ENCODE data around the gene TRIM62. TPM values are rescaled to one million over a fixed set of nuclear protein-coding genes. Genes with fewer than 3 reads are reported as not detected.

Gene TRIM62
- 16.9 and 17.6 TPM in 2 replicates for total RNA-seq (2014; rRNA removed; shearing (Covaris generic))

- H3K27me3 ChIP-seq, result no peaks in the 10 kb centered on the region
- peak; percentile 96 to 97 for DNase-seq
- peak within 1 kb of the TSS; percentile 87 for H3K4me3 ChIP-seq
- peak within 1 kb of the TSS; percentile 78 for H3K27ac ChIP-seq
- peaks cover 6% of the 10 kb centered on the region; the same call in 1 of the 2 replicates for H3K36me3 ChIP-seq
- peaks cover 37% of the 10 kb centered on the region for H3K4me1 ChIP-seq
- no peaks in the 10 kb centered on the region for H3K9me3 ChIP-seq (replicated peaks)
These were observed at the start of gene TRIM62 for GRCh38 chr1:33181921-33182341. Gene TRIM62 (minus strand): TSS chr1:33182043. CDS start chr1:33181432, 611 bp downstream.

GRCh38 chr1:33231166-33231565 lies 49.3 kb upstream of the TRIM62 start:
- no peaks in the 10 kb centered on the region for H3K9me3 ChIP-seq (replicated peaks)
- no peak overlapping the region for H3K4me3 ChIP-seq
- no peaks in the 10 kb centered on the region for H3K27me3 ChIP-seq
- no peaks in the 10 kb centered on the region for H3K36me3 ChIP-seq
- H3K27ac ChIP-seq, result no peak overlapping the region
- peaks cover 15% of the 10 kb centered on the region for H3K4me1 ChIP-seq
- DNase-seq, result no peak

- H3K9me3 ChIP-seq (replicated peaks), result peaks cover 3% of the 10 kb centered on the region; the same call in 1 of the 2 replicates
- no peak overlapping the region for H3K27ac ChIP-seq
- peaks cover 1% of the 10 kb centered on the region for H3K4me1 ChIP-seq
- no peak overlapping the region for H3K4me3 ChIP-seq
- H3K36me3 ChIP-seq, result no peaks in the 10 kb centered on the region
- no peaks in the 10 kb centered on the region for H3K27me3 ChIP-seq
- DNase-seq, result peak in 1 of 2 experiments; percentile 48
These were observed 47.2 kb upstream of the TRIM62 start for GRCh38 chr1:33228935-33229487.

- DNase-seq, result no peak
- Histone ChIP-seq H3K4me3 (no peak overlapping the region), H3K4me1 (peaks cover 11% of the 10 kb centered on the region), H3K9me3 (replicated peaks) (peaks cover 7% of the 10 kb centered on the region), H3K36me3 (no peaks in the 10 kb centered on the region), H3K27ac (no peak overlapping the region), H3K27me3 (no peaks in the 10 kb centered on the region)
These were observed 43.7 kb upstream of the TRIM62 start for GRCh38 chr1:33225586-33225985.

- no peak for DNase-seq
- H3K27me3 ChIP-seq, result no peaks in the 10 kb centered on the region
- H3K9me3 ChIP-seq (replicated peaks), result peaks cover 7% of the 10 kb centered on the region
- peaks cover 24% of the 10 kb centered on the region for H3K4me1 ChIP-seq
- no peak overlapping the region for H3K27ac ChIP-seq
- H3K4me3 ChIP-seq, result no peak overlapping the region
- no peaks in the 10 kb centered on the region for H3K36me3 ChIP-seq
These were observed 42.4 kb upstream of the TRIM62 start for GRCh38 chr1:33224166-33224707.

- DNase-seq, result no peak
- no peak overlapping the region for H3K4me3 ChIP-seq
- H3K27me3 ChIP-seq, result no peaks in the 10 kb centered on the region
- peaks cover 24% of the 10 kb centered on the region for H3K4me1 ChIP-seq
- H3K27ac ChIP-seq, result no peak overlapping the region
- H3K36me3 ChIP-seq, result no peaks in the 10 kb centered on the region
- peaks cover 7% of the 10 kb centered on the region for H3K9me3 ChIP-seq (replicated peaks)
These were observed 40.5 kb upstream of the TRIM62 start for GRCh38 chr1:33222381-33222780.

- H3K27ac ChIP-seq, result no peak overlapping the region
- H3K27me3 ChIP-seq, result no peaks in the 10 kb centered on the region
- peaks cover 24% of the 10 kb centered on the region for H3K4me1 ChIP-seq
- peaks cover 7% of the 10 kb centered on the region for H3K9me3 ChIP-seq (replicated peaks)
- DNase-seq, result no peak
- no peaks in the 10 kb centered on the region for H3K36me3 ChIP-seq
- no peak overlapping the region for H3K4me3 ChIP-seq
These were observed 39.5 kb upstream of the TRIM62 start for GRCh38 chr1:33221385-33221758.

GRCh38 chr1:33220676-33221384 lies 39.0 kb upstream of the TRIM62 start:
- peaks cover 24% of the 10 kb centered on the region for H3K4me1 ChIP-seq
- DNase-seq, result peak; percentile 76 to 87
- no peaks in the 10 kb centered on the region for H3K36me3 ChIP-seq
- no peak overlapping the region for H3K27ac ChIP-seq
- H3K4me3 ChIP-seq, result no peak overlapping the region
- H3K27me3 ChIP-seq, result no peaks in the 10 kb centered on the region
- H3K9me3 ChIP-seq (replicated peaks), result peaks cover 7% of the 10 kb centered on the region

- Histone ChIP-seq H3K27me3 (no peaks in the 10 kb centered on the region), H3K9me3 (replicated peaks) (peaks cover 6% of the 10 kb centered on the region), H3K4me3 (no peak overlapping the region), H3K36me3 (no peaks in the 10 kb centered on the region), H3K27ac (peak overlapping the region; percentile 7; the same call in 1 of the 2 replicates), H3K4me1 (peaks cover 24% of the 10 kb centered on the region)
- peak; percentile 66 to 71 for DNase-seq
These were observed 38.2 kb upstream of the TRIM62 start for GRCh38 chr1:33219886-33220661.

GRCh38 chr1:33211972-33212371 lies 30.1 kb upstream of the TRIM62 start:
- Histone ChIP-seq H3K9me3 (replicated peaks) (peaks cover 3% of the 10 kb centered on the region; the same call in 1 of the 2 replicates), H3K27ac (no peak overlapping the region), H3K4me1 (no peaks in the 10 kb centered on the region), H3K36me3 (no peaks in the 10 kb centered on the region), H3K27me3 (no peaks in the 10 kb centered on the region), H3K4me3 (no peak overlapping the region)
- no peak for DNase-seq

GRCh38 chr1:33206340-33206739 lies 24.5 kb upstream of the TRIM62 start:
- Histone ChIP-seq H3K27me3 (no peaks in the 10 kb centered on the region; the same call in 1 of the 2 replicates), H3K9me3 (replicated peaks) (no peaks in the 10 kb centered on the region), H3K36me3 (no peaks in the 10 kb centered on the region), H3K4me3 (no peak overlapping the region), H3K4me1 (no peaks in the 10 kb centered on the region), H3K27ac (no peak overlapping the region)
- no peak for DNase-seq

- H3K4me3 ChIP-seq, result no peak overlapping the region
- no peak for DNase-seq
- no peaks in the 10 kb centered on the region for H3K36me3 ChIP-seq
These were observed 13.7 kb upstream of the TRIM62 start for GRCh38 chr1:33195556-33195955.

GRCh38 chr1:33191731-33192275 lies 10.0 kb upstream of the TRIM62 start:
- Histone ChIP-seq H3K36me3 (no peaks in the 10 kb centered on the region), H3K9me3 (replicated peaks) (no peaks in the 10 kb centered on the region), H3K4me1 (no peaks in the 10 kb centered on the region), H3K27ac (no peak overlapping the region), H3K4me3 (no peak overlapping the region), H3K27me3 (no peaks in the 10 kb centered on the region)
- DNase-seq, result no peak

More at GRCh38 chr1:33195556-33195955, 13.7 kb upstream of the TRIM62 start:
- Histone ChIP-seq H3K27ac (no peak overlapping the region), H3K27me3 (no peaks in the 10 kb centered on the region), H3K9me3 (replicated peaks) (no peaks in the 10 kb centered on the region), H3K4me1 (no peaks in the 10 kb centered on the region)

GRCh38 chr1:33190701-33191100 lies 8.9 kb upstream of the TRIM62 start:
- Histone ChIP-seq H3K27me3 (no peaks in the 10 kb centered on the region), H3K9me3 (replicated peaks) (no peaks in the 10 kb centered on the region), H3K4me1 (peaks cover 1% of the 10 kb centered on the region; the same call in 1 of the 2 replicates), H3K4me3 (no peak overlapping the region), H3K36me3 (no peaks in the 10 kb centered on the region), H3K27ac (no peak overlapping the region)
- no peak for DNase-seq

All from SJCRH30 (cell line).